Measurements from ENCODE around the gene UST.

Gene UST

GRCh38 chr6:148873154-148873553, 126.3 kb downstream of the UST start:
- Histone ChIP-seq H3K9me3 (replicated peaks in 1 of 2; ENCODE audit: control insufficient read depth in 2 of 2, insufficient read depth in 1 of 2, low read depth in 1 of 2, low read length in 2 of 2) (no peaks in the 10 kb centered on the region), H3K27me3 (ENCODE audit: control insufficient read depth in 3 of 3, insufficient read depth in 3 of 3, low read depth in 1 of 3, low read length in 3 of 3) (no peaks in the 10 kb centered on the region), H3K4me1 (ENCODE audit: control insufficient read depth in 2 of 2, insufficient read depth in 1 of 2, low read depth in 1 of 2, low read length in 2 of 2) (peaks cover 4 to 19% of the 10 kb centered on the region in 2 donors), H3K9ac (ENCODE audit: low read depth, low read length, poor library complexity) (no peak overlapping the region), H2AFZ (ENCODE audit: low read length) (no peak overlapping the region), H3K14ac (ENCODE audit: low read length) (no peak overlapping the region), H3K4me3 (ENCODE audit: low read length in 2 of 2) (no peak overlapping the region), H2BK5ac (ENCODE audit: low read length) (no peak overlapping the region), H3K18ac (ENCODE audit: low read length) (peak overlapping the region; percentile 32), H3K36me3 (replicated peaks in 1 of 2; ENCODE audit: control insufficient read depth in 2 of 2, insufficient read depth in 2 of 2, low read length in 2 of 2) (no peaks in the 10 kb centered on the region), H4K91ac (ENCODE audit: low read depth, low read length, poor library complexity) (no peak overlapping the region), H3K4me2 (ENCODE audit: insufficient read depth, low read length, poor library complexity, severe bottlenecking) (no peak overlapping the region), H3K79me1 (ENCODE audit: low read depth, low read length) (peaks cover 2% of the 10 kb centered on the region), H3K27ac (replicated peaks; ENCODE audit: low read length) (no peak overlapping the region), H2BK12ac (ENCODE audit: low read length) (no peak overlapping the region), H3K4ac (ENCODE audit: low read length) (no peak overlapping the region), H4K8ac (ENCODE audit: low read depth, low read length) (no peak overlapping the region), H3K23ac (ENCODE audit: low read depth, low read length, poor library complexity) (peak overlapping the region; percentile 14), H2BK15ac (ENCODE audit: low read length) (no peak overlapping the region), H2BK120ac (ENCODE audit: low read depth, low read length) (no peak overlapping the region), H2AK5ac (ENCODE audit: low read depth, low read length) (no peak overlapping the region)
- no CpG with 5 or more reads among the region's 4 CpGs for WGBS, 2 donors (ENCODE audit: extremely low coverage in 2 of 2, insufficient read length in 2 of 2, insufficient replicate concordance in 1 of 2)
- DNase-seq (ENCODE audit: low spot score) = no peak

- Histone ChIP-seq H3K14ac (ENCODE audit: low read length) (no peak overlapping the region), H3K4me1 (ENCODE audit: control insufficient read depth in 2 of 2, insufficient read depth in 1 of 2, low read depth in 1 of 2, low read length in 2 of 2) (peaks cover 4 to 17% of the 10 kb centered on the region in 2 donors), H3K4me2 (ENCODE audit: insufficient read depth, low read length, poor library complexity, severe bottlenecking) (no peak overlapping the region), H3K9me3 (replicated peaks in 1 of 2; ENCODE audit: control insufficient read depth in 2 of 2, insufficient read depth in 1 of 2, low read depth in 1 of 2, low read length in 2 of 2) (no peaks in the 10 kb centered on the region), H2BK12ac (ENCODE audit: low read length) (no peak overlapping the region), H3K27me3 (ENCODE audit: control insufficient read depth in 3 of 3, insufficient read depth in 3 of 3, low read depth in 1 of 3, low read length in 3 of 3) (no peaks in the 10 kb centered on the region), H2BK5ac (ENCODE audit: low read length) (no peak overlapping the region), H3K27ac (replicated peaks; ENCODE audit: low read length) (no peak overlapping the region), H4K8ac (ENCODE audit: low read depth, low read length) (no peak overlapping the region), H3K18ac (ENCODE audit: low read length) (no peak overlapping the region), H3K36me3 (replicated peaks in 1 of 2; ENCODE audit: control insufficient read depth in 2 of 2, insufficient read depth in 2 of 2, low read length in 2 of 2) (no peaks in the 10 kb centered on the region), H3K9ac (ENCODE audit: low read depth, low read length, poor library complexity) (no peak overlapping the region), H2BK120ac (ENCODE audit: low read depth, low read length) (no peak overlapping the region), H2BK15ac (ENCODE audit: low read length) (no peak overlapping the region), H3K4ac (ENCODE audit: low read length) (no peak overlapping the region), H2AFZ (ENCODE audit: low read length) (no peak overlapping the region), H2AK5ac (ENCODE audit: low read depth, low read length) (no peak overlapping the region), H3K79me1 (ENCODE audit: low read depth, low read length) (peaks cover 2% of the 10 kb centered on the region), H3K23ac (ENCODE audit: low read depth, low read length, poor library complexity) (no peak overlapping the region), H3K4me3 (ENCODE audit: low read length in 2 of 2) (no peak overlapping the region), H4K91ac (ENCODE audit: low read depth, low read length, poor library complexity) (no peak overlapping the region)
- no CpG with 5 or more reads among the region's 5 CpGs for WGBS, 2 donors (ENCODE audit: extremely low coverage in 2 of 2, insufficient read length in 2 of 2, insufficient replicate concordance in 1 of 2)
- no peak for DNase-seq (ENCODE audit: low spot score)
Observed at GRCh38 chr6:148873868-148874267, 127.0 kb downstream of the UST start.

DNA sequence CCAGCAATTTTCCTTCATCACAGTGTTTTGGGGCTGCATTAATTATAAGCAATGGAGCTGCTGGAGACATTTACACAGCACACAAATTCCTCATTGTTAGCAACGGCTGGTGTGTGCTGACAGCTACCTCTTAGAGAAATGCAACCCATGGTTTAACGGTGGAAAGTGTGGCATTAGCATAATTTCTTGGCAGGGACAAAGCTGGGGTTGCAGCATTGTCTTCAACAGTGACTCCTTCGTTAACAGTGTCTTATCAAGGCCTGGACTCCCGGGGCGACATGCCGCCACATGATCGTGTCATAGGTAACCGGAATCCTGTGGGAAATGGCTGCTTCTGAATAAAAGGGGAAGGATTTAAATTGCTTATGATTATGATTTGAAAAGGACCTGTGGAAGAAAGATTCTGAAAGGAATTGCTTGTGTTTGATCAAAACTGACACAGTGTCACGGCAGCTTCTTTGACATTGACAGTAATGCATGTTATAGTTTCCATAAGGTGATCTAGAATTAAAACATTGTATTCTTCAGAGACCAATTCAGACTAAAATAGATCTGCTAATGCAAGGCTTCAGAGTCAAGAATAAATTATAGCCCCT, 128.0 kb downstream of the UST start:
- WGBS, 2 donors (ENCODE audit: extremely low coverage in 2 of 2, insufficient read length in 2 of 2, insufficient replicate concordance in 1 of 2) = no CpG with 5 or more reads among the region's 9 CpGs
- H3K4me3 ChIP-seq (ENCODE audit: low read length in 2 of 2) = peak overlapping the region in 1 of 2 donors; percentile 14
- peaks cover 4 to 11% of the 10 kb centered on the region in 2 donors for H3K4me1 ChIP-seq (ENCODE audit: control insufficient read depth in 2 of 2, insufficient read depth in 1 of 2, low read depth in 1 of 2, low read length in 2 of 2)
- no peaks in the 10 kb centered on the region for H3K36me3 ChIP-seq (replicated peaks in 1 of 2; ENCODE audit: control insufficient read depth in 2 of 2, insufficient read depth in 2 of 2, low read length in 2 of 2)
- no peaks in the 10 kb centered on the region for H3K9me3 ChIP-seq (replicated peaks in 1 of 2; ENCODE audit: control insufficient read depth in 2 of 2, insufficient read depth in 1 of 2, low read depth in 1 of 2, low read length in 2 of 2)
- H3K27ac ChIP-seq (replicated peaks; ENCODE audit: low read length) = no peak overlapping the region
- no peak overlapping the region for H4K91ac ChIP-seq (ENCODE audit: low read depth, low read length, poor library complexity)
- H3K79me1 ChIP-seq (ENCODE audit: low read depth, low read length) = peaks cover 2% of the 10 kb centered on the region
- peak; percentile 32 for DNase-seq (ENCODE audit: low spot score)
- no peak overlapping the region for H3K4ac ChIP-seq (ENCODE audit: low read length)
- peak overlapping the region; percentile 30 for H2AFZ ChIP-seq (ENCODE audit: low read length)
- no peak overlapping the region for H2BK12ac ChIP-seq (ENCODE audit: low read length)
- no peaks in the 10 kb centered on the region for H3K27me3 ChIP-seq (ENCODE audit: control insufficient read depth in 3 of 3, insufficient read depth in 3 of 3, low read depth in 1 of 3, low read length in 3 of 3)
- no peak overlapping the region for H3K14ac ChIP-seq (ENCODE audit: low read length)
- no peak overlapping the region for H2BK120ac ChIP-seq (ENCODE audit: low read depth, low read length)
- H3K9ac ChIP-seq (ENCODE audit: low read depth, low read length, poor library complexity) = no peak overlapping the region
- H2AK5ac ChIP-seq (ENCODE audit: low read depth, low read length) = no peak overlapping the region
- H4K8ac ChIP-seq (ENCODE audit: low read depth, low read length) = no peak overlapping the region
- no peak overlapping the region for H3K18ac ChIP-seq (ENCODE audit: low read length)
- H2BK15ac ChIP-seq (ENCODE audit: low read length) = no peak overlapping the region
- no peak overlapping the region for H3K23ac ChIP-seq (ENCODE audit: low read depth, low read length, poor library complexity)
- no peak overlapping the region for H2BK5ac ChIP-seq (ENCODE audit: low read length)
- H3K4me2 ChIP-seq (ENCODE audit: insufficient read depth, low read length, poor library complexity, severe bottlenecking) = no peak overlapping the region

DNA sequence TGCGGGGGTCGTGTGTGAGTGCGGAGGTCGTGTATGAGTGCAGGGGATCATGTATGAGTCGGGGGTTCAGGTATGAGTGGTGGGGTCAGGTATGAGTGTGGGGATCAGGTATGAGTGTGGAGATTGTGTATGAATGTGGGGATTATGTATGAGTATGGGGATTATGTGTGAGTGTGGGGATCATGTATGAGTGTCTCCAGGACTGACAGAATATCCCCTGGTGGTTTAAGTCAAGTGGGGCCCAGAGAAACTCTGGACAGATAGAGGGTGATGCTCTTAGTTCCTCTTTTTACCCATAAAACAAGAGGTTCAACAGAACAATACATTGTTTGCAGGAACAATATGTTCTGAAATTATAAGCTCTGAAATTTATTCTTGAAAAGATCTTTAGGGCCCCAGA, 131.9 kb downstream of the UST start:
- Histone ChIP-seq H2BK12ac (ENCODE audit: low read length) (no peak overlapping the region), H3K4me1 (ENCODE audit: control insufficient read depth in 2 of 2, insufficient read depth in 1 of 2, low read depth in 1 of 2, low read length in 2 of 2) (peaks cover 3 to 10% of the 10 kb centered on the region in 2 donors), H4K91ac (ENCODE audit: low read depth, low read length, poor library complexity) (no peak overlapping the region), H3K27me3 (ENCODE audit: control insufficient read depth in 3 of 3, insufficient read depth in 3 of 3, low read depth in 1 of 3, low read length in 3 of 3) (no peaks in the 10 kb centered on the region), H3K4me2 (ENCODE audit: insufficient read depth, low read length, poor library complexity, severe bottlenecking) (no peak overlapping the region), H3K9me3 (replicated peaks in 1 of 2; ENCODE audit: control insufficient read depth in 2 of 2, insufficient read depth in 1 of 2, low read depth in 1 of 2, low read length in 2 of 2) (no peaks in the 10 kb centered on the region), H3K4ac (ENCODE audit: low read length) (no peak overlapping the region), H2BK5ac (ENCODE audit: low read length) (no peak overlapping the region), H4K8ac (ENCODE audit: low read depth, low read length) (no peak overlapping the region), H3K14ac (ENCODE audit: low read length) (no peak overlapping the region), H3K4me3 (ENCODE audit: low read length in 2 of 2) (no peak overlapping the region), H3K36me3 (replicated peaks in 1 of 2; ENCODE audit: control insufficient read depth in 2 of 2, insufficient read depth in 2 of 2, low read length in 2 of 2) (no peaks in the 10 kb centered on the region), H3K27ac (replicated peaks; ENCODE audit: low read length) (no peak overlapping the region), H3K18ac (ENCODE audit: low read length) (peak overlapping the region; percentile 31), H3K9ac (ENCODE audit: low read depth, low read length, poor library complexity) (no peak overlapping the region), H3K79me1 (ENCODE audit: low read depth, low read length) (peaks cover 2% of the 10 kb centered on the region), H2BK120ac (ENCODE audit: low read depth, low read length) (no peak overlapping the region), H2BK15ac (ENCODE audit: low read length) (no peak overlapping the region), H2AFZ (ENCODE audit: low read length) (no peak overlapping the region), H2AK5ac (ENCODE audit: low read depth, low read length) (no peak overlapping the region), H3K23ac (ENCODE audit: low read depth, low read length, poor library complexity) (no peak overlapping the region)
- no peak for DNase-seq (ENCODE audit: low spot score)
- no CpG with 5 or more reads among the region's 5 CpGs for WGBS, 2 donors (ENCODE audit: extremely low coverage in 2 of 2, insufficient read length in 2 of 2, insufficient replicate concordance in 1 of 2)
